DMS79 (cell line): ENCODE data around the gene HAUS1.
"Not testable (repeated sequence)": the region's sequence is repeated elsewhere in the genome, so short reads cannot be mapped to it uniquely, and the experiment has no call there.

Source experiments
- DNase-seq: peaks from one replicate; lab custom pipeline; 2025; lab: John Stamatoyannopoulos, UW

Gene HAUS1

GRCh38 chr18:46158499-46158898 lies 54.3 kb downstream of the HAUS1 start:
- no peak for DNase-seq

GRCh38 chr18:46160050-46160798 lies 56.0 kb downstream of the HAUS1 start:
- DNase-seq, result no peak

DNA sequence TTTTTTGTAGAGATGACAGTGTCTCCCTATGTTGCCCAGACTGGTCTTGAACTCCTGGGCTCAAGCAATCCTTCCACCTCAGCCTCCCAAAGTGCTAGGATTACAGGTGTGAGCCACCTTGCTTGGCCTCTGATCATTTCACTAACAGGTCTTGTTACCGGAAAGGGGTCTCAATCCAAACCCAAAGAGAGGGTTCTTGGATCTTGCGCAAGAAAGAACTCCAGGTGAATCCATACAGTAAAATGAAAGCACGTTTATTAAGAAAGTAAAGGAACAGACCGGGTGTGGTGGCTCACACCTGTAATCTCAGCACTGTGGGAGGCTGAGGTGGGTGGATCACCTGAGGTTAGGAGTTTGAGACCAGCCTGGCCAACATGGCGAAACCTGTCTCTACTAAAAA lies 56.7 kb downstream of the HAUS1 start:
- DNase-seq, result not testable (repeated sequence)

DNA sequence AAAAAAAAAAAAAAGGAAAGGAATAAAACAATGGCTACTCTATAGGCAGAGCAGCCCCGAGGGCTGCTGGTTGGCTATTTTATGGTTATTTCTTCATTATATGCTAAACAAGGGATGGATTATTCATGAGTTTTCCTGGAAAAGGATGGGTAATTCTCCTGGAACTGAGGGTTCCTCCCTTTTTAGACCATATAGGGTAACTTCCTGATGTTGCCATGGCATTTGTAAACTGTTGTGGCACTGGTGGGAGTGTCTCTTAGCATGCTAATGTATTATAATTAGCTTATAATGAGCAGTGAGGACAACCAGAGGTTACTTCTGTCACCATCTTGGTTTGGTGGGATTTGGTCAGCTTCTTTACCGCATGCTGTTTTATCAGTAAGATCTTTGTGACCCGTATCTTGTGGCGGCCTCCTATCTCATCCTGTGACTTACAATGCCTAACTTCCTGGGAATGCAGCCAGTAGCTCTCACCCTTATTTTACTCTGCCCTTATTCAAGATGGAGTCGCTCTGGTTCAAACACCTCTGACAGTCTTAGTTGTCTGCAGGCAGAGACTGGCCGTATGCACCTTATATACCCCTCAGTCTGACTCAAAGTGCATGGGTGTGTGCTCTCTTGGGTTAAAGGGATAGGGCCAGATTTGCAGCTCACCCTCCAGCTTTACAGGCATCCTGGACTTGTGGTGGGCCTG lies 57.7 kb downstream of the HAUS1 start:
- DNase-seq, result no peak

- no peak for DNase-seq
These were observed 58.9 kb downstream of the HAUS1 start for GRCh38 chr18:46163091-46163490.

DNA sequence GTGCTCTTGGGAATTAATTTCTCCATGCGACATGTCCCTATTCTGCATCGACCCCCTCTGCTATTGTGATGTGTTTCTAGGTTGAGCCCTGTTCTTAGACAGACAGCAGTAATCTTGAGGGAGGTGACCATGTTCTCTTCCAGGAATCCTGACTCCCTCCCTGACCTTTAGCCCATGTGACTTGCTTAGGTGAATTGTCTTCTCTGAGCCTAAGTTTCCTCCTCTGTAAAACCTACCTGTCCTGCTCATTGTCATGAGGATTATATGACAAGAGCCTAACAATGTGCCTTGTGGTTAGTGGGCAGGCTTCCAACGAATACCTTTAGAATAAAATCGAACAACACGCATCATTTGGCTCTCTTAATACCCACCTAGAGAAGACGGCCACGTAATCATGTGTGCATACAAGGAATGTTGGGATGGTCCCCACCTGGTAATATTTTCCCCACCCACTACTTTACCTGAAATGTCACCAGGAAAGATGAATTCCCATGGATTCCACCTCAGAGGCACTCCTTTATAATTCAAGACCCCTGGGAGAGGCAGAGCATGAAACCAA lies 59.8 kb downstream of the HAUS1 start:
- DNase-seq, result no peak

GRCh38 chr18:46164502-46164901 lies 60.3 kb downstream of the HAUS1 start:
- not testable (repeated sequence) for DNase-seq

DNA sequence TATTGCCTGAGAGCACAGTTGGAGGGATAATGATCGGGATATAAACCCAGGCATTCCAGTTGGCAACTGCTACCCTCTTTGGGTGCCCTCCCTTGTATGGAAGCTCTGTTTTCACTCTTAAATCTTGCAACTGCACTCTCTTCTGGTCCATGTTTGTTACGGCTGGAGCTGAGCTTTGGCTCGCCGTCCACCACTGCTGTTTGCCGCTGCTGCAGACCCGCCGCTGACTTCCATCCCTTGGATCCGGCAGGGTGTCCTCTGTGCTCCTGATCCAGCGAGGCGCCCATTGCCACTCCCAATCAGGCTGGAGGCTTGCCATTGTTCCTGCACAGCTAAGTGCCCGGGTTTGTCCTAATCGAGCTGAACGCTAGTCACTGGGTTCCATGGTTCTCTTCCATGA lies 60.7 kb downstream of the HAUS1 start:
- no peak for DNase-seq

GRCh38 chr18:46166261-46166970 lies 62.2 kb downstream of the HAUS1 start:
- no peak for DNase-seq

DNA sequence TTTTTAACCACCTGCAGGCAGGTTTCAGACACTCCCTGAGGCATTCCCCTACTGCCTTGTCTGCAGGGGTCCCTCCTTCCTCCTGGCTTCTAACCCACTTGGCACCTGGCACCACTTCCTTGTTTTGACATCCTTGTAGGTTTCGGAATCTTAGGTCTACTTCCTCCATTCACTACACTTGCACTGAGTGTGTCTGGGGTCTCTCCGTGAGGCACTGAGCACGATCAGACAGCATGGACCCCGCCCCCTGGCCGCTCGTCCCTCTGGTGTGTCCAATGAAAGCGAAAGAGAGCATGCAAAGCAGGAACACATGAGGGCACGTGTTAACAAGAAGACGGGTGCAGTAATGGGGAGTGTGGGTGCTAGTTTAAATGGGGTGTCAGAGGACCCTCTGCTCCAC lies 63.8 kb downstream of the HAUS1 start:
- DNase-seq, result no peak

DNA sequence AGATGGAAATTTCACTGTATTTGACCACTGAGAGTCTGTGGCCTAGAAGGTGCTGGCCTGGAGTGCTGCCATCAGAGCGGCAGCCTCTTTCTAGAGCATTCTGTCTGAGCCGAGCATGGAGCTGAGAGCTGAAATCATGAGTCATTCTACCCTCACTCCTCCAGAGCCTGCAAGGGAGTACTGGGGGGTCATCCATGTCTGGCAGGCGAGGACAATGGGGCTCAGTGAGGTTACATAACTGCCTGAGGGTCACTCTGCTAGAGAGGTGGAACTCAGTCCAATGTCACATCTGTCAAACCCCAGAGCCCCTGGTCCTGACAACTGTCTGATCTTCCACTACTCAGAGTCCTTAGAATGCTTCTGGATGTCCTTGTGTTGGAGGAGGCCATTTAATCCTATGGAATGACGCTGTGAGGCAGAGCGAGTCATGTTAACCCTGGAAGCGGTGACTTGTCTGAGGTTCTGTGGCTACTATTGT lies 65.3 kb downstream of the HAUS1 start:
- no peak for DNase-seq

DNA sequence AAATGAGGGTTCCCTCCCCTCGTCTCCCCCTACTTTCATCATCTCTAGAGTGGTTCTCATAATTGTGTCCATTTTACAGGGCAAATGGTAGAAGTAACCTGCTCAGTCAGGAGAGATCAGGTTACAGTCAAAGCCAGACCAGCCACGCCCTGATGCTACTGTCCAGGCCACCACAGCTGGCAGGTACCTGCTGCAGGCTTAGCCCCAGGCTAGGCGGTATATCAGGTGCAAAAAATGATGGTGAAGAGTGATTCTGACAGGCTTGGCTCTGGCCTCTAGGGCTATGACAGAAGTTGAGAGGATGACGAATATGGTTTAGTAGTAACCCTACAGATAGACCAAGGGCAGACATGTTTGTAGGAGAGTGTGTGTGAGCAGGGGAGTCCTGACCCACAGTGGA lies 67.1 kb downstream of the HAUS1 start:
- no peak for DNase-seq

- DNase-seq, result peak; percentile 88
These were observed 69.5 kb downstream of the HAUS1 start for GRCh38 chr18:46173393-46174341.

- DNase-seq, result no peak
These were observed 70.3 kb downstream of the HAUS1 start for GRCh38 chr18:46174342-46175041.

- no peak for DNase-seq
These were observed 71.8 kb downstream of the HAUS1 start for GRCh38 chr18:46176001-46176400.
